HCT116 (cell line): ENCODE data around the gene EVA1A. TPM values are rescaled to one million over a fixed set of nuclear protein-coding genes. Genes with fewer than 3 reads are reported as not detected.

Experiments
- ATAC-seq: fragments of 200-7000 bp; cut with Tn5 transposase; 2 replicates; pipeline ENCODE4 v1.9.1; 2020; ENCODE audit warnings: mild to moderate bottlenecking, moderate library complexity
- BruUV-seq: library from RNA; stranded (reverse); fragments of 400-500 nt; replicated peaks from 2 replicates; lab custom pipeline; 2021; lab: Mats Ljungman, UMichigan
- CTCF ChIA-PET: fragments of 300-600 bp; sonication (Branson Sonifier 250); formaldehyde crosslinking; loops from one replicate; lab custom pipeline; 2021; ENCODE audit warnings: antibody characterized with exemption; lab: Charles Lee
- POLR2A ChIA-PET: fragments of 300-600, 350-600 bp; sonication (Branson Sonifier 250); formaldehyde crosslinking; loops from one replicate; lab custom pipeline; 2021; ENCODE audit warnings: antibody characterized with exemption; lab: Charles Lee
- RAD21 ChIA-PET, 2 experiments: fragments of 300-600 bp; sonication (Branson Sonifier 250); formaldehyde crosslinking; loops; one replicate each; lab custom pipeline; 2023; ENCODE audit warnings: low total read pairs in 2 of 2; ENCODE audit not compliant: uncharacterized antibody in 2 of 2, unreplicated experiment in 2 of 2, low non-redundant PET in 1 of 2; lab: Charles Lee
- DNase-seq: peaks from one replicate; pipeline ENCODE4 v3.0.0-alpha.2; 2010; ENCODE audit warnings: low read depth, low spot score
- H2AFZ ChIP-seq: fragments of 200-600 bp; shearing (Covaris generic), sonication (generic); 2 replicates; pipeline ENCODE4 v1.6.1; 2017; ENCODE audit warnings: low read depth, mixed run types, mixed read lengths, antibody characterized with exemption, low read length; ENCODE audit not compliant: poor library complexity, severe bottlenecking
- H3K27ac ChIP-seq: 2 replicates; pipeline ENCODE4 v1.5.1; 2012; ENCODE audit warnings: low read depth, low read length
- H3K27me3 ChIP-seq: fragments of 200-600 bp; sonication (generic); 2 replicates; pipeline ENCODE4 v1.6.1; 2016; ENCODE audit warnings: mixed run types, low read length, mixed read lengths; ENCODE audit not compliant: insufficient read depth
- H3K36me3 ChIP-seq, 2 experiments: fragments of 200-500 bp in 1 of 2; fragments of 200-600 bp in 1 of 2; sonication (Bioruptor generic) in 1 of 2; sonication (generic) in 1 of 2; 2 replicates each; pipeline versions ENCODE4 v1.5.1 to v1.6.1; 2014 to 2016; ENCODE audit warnings: low read length in 2 of 2, inconsistent platforms in 1 of 2, mixed read lengths in 1 of 2, mixed run types in 1 of 2; ENCODE audit not compliant: insufficient read depth in 2 of 2, control insufficient read depth in 1 of 2
- H3K4me1 ChIP-seq, 2 experiments: fragments of 200-600 bp in 1 of 2; sonication (generic) in 1 of 2; 2 replicates each; pipeline versions ENCODE4 v1.5.1 to v1.6.1; 2012 to 2017; ENCODE audit warnings: low read length in 2 of 2, inconsistent platforms in 1 of 2, mild to moderate bottlenecking in 1 of 2, mixed read lengths in 1 of 2, mixed run types in 1 of 2, moderate library complexity in 1 of 2; ENCODE audit not compliant: insufficient read depth in 2 of 2, control insufficient read depth in 1 of 2
- H3K4me2 ChIP-seq: fragments of 200-600 bp; sonication (generic); 2 replicates; pipeline ENCODE4 v1.6.1; 2017; ENCODE audit warnings: mixed run types, low read length, mixed read lengths
- H3K4me3 ChIP-seq, 2 experiments: fragments of 200-600 bp in 1 of 2; sonication (generic) in 1 of 2; replicated peaks in 1 of 2; 2 replicates each; pipeline ENCODE4 v1.5.1; 2011 to 2016; ENCODE audit warnings: low read length in 2 of 2, control low read depth in 1 of 2, low read depth in 1 of 2, mild to moderate bottlenecking in 1 of 2, mixed read lengths in 1 of 2, mixed run types in 1 of 2
- H3K79me2 ChIP-seq: fragments of 200-600 bp; sonication (generic); 2 replicates; pipeline ENCODE4 v1.6.1; 2017; ENCODE audit warnings: mild to moderate bottlenecking, mixed run types, low read length, moderate library complexity, mixed read lengths; ENCODE audit not compliant: insufficient read depth
- H3K9ac ChIP-seq: fragments of 200-600 bp; sonication (generic); 2 replicates; pipeline ENCODE4 v1.6.1; 2016; ENCODE audit warnings: low read length, mixed read lengths
- H3K9me2 ChIP-seq: fragments of 200-600 bp; sonication (generic), shearing (Covaris generic); 2 replicates; pipeline ENCODE4 v1.6.1; 2017; ENCODE audit warnings: mixed run types, mild to moderate bottlenecking, moderate library complexity; ENCODE audit not compliant: insufficient read depth
- H3K9me3 ChIP-seq, 2 experiments: fragments of 200-500 bp in 1 of 2; fragments of 200-600 bp in 1 of 2; sonication (Bioruptor generic) in 1 of 2; sonication (generic) in 1 of 2; 2 replicates each; pipeline ENCODE4 v1.6.1; 2014 to 2017; ENCODE audit warnings: low read length in 2 of 2, mixed read lengths in 2 of 2, inconsistent platforms in 1 of 2, low read depth in 1 of 2, mild to moderate bottlenecking in 1 of 2, mixed run types in 1 of 2, moderate library complexity in 1 of 2; ENCODE audit not compliant: control insufficient read depth in 1 of 2, insufficient read depth in 1 of 2
- H4K20me1 ChIP-seq: fragments of 200-600 bp; sonication (generic), shearing (Covaris generic); 2 replicates; pipeline ENCODE4 v1.6.1; 2017; ENCODE audit warnings: mixed run types, mild to moderate bottlenecking, moderate library complexity; ENCODE audit not compliant: insufficient read depth
- ATF3 ChIP-seq: IDR thresholded peaks from 2 replicates; pipeline ENCODE4 v1.6.1; 2012
- CBX3 ChIP-seq: IDR thresholded peaks from 2 replicates; pipeline ENCODE4 v1.6.1; 2012; ENCODE audit warnings: low read depth
- CEBPB ChIP-seq: IDR thresholded peaks from 2 replicates; pipeline ENCODE4 v1.6.1; 2012; ENCODE audit warnings: low read depth
- EGR1 ChIP-seq: IDR thresholded peaks from 2 replicates; pipeline ENCODE4 v1.6.1; 2012; ENCODE audit warnings: low read depth
- ELF1 ChIP-seq: IDR thresholded peaks from 2 replicates; pipeline ENCODE4 v1.6.1; 2012; ENCODE audit warnings: low read depth, borderline replicate concordance
- EZH2phosphoT487 ChIP-seq: fragments of 200-600 bp; IDR thresholded peaks from 2 replicates; pipeline ENCODE4 v1.6.1; 2018; ENCODE audit warnings: antibody characterized with exemption, borderline replicate concordance
- FOSL1 ChIP-seq: IDR thresholded peaks from 2 replicates; pipeline ENCODE4 v1.6.1; 2012; ENCODE audit warnings: low read depth
- MAX ChIP-seq: IDR thresholded peaks from 2 replicates; pipeline ENCODE4 v1.6.1; 2012
- POLR2A ChIP-seq: IDR thresholded peaks from 2 replicates; pipeline ENCODE4 v1.7.0; 2011; ENCODE audit warnings: borderline replicate concordance; ENCODE audit not compliant: insufficient read depth, insufficient read length; ENCODE audit errors: extremely low read depth
- RAD21 ChIP-seq: IDR thresholded peaks from 2 replicates; pipeline ENCODE4 v1.6.1; 2012; ENCODE audit warnings: low read depth, mild to moderate bottlenecking
- REST ChIP-seq: IDR thresholded peaks from 2 replicates; pipeline ENCODE4 v1.6.1; 2012; ENCODE audit warnings: low read depth
- SP1 ChIP-seq: IDR thresholded peaks from 2 replicates; pipeline ENCODE4 v1.6.1; 2012; ENCODE audit warnings: low read depth
- YY1 ChIP-seq: IDR thresholded peaks from 2 replicates; pipeline ENCODE4 v1.6.1; 2011; ENCODE audit warnings: low read length, low read depth, moderate library complexity, mild to moderate bottlenecking; ENCODE audit not compliant: insufficient replicate concordance; ENCODE audit errors: extremely low read depth
- ZBTB33 ChIP-seq: IDR thresholded peaks from 2 replicates; pipeline ENCODE4 v1.6.1; 2011; ENCODE audit warnings: mild to moderate bottlenecking, low read length, moderate library complexity; ENCODE audit not compliant: insufficient replicate concordance; ENCODE audit errors: extremely low read depth
- ZFX ChIP-seq: fragments of 450-650 bp; IDR thresholded peaks from 2 replicates; pipeline ENCODE4 v1.6.1; 2017
- ZNF274 ChIP-seq: fragments of 200-500 bp; sonication (Bioruptor generic); IDR thresholded peaks from 2 replicates; pipeline ENCODE4 v1.6.1; 2014; ENCODE audit warnings: mild to moderate bottlenecking, low read depth, low read length, inconsistent platforms
- intact Hi-C: fragments of 100-400 bp; cut with micrococcal nuclease; formaldehyde crosslinking; loops from 2 replicates; pipeline ENCODE4 v1.10.0; 2022
- total RNA-seq: library from RNA; stranded (reverse); gene quantifications from one replicate; pipeline ENCODE4 v1.2.1, GENCODE V29; 2021; ENCODE audit not compliant: unreplicated experiment

The EVA1A gene
- total RNA-seq, 1 experiment from 2014 or later, result 2.8 TPM

GRCh38 chr2:75568174-75568573, 7.4 kb upstream of the EVA1A start (continued):
- TF ChIP-seq REST, result no peak
- no peak for TF ChIP-seq ELF1
- no peak for TF ChIP-seq SP1
- TF ChIP-seq ZNF274, result no peak
- TF ChIP-seq ZFX, result no peak
- TF ChIP-seq, all 23 proteins: peak for 0

- no TSS peak for BruUV-seq
- no peak overlapping the region for H3K4me2 ChIP-seq
- no peaks in the 10 kb centered on the region for H4K20me1 ChIP-seq
- ChIA-PET RAD21 (no interaction called here), POLR2A (no interaction called here), CTCF (interaction anchor here (2.0 kb wide), 1 partner anchor 9 kb away, joined by 5 read pairs; no protein-coding TSS in a partner anchor)
- DNase-seq, result no peak
- no peaks in the 10 kb centered on the region for H3K9me3 ChIP-seq
- H3K79me2 ChIP-seq, result no peaks in the 10 kb centered on the region
- no peak for ATAC-seq
- H2AFZ ChIP-seq, result no peak overlapping the region
- H3K27ac ChIP-seq, result no peak overlapping the region
- intact Hi-C loops, result no loop called here
- H3K9me2 ChIP-seq, result no peaks in the 10 kb centered on the region
- peaks cover 4 to 6% of the 10 kb centered on the region in 2 experiments; a peak in 2 of 4 replicates for H3K4me1 ChIP-seq
- no peaks in the 10 kb centered on the region for H3K36me3 ChIP-seq
- peaks cover 13% of the 10 kb centered on the region for H3K27me3 ChIP-seq
- H3K9ac ChIP-seq, result no peak overlapping the region
- no peak overlapping the region for H3K4me3 ChIP-seq
- TF ChIP-seq MAX, result no peak
- no peak for TF ChIP-seq RAD21
- no peak for TF ChIP-seq POLR2A
- TF ChIP-seq EGR1, result no peak
- TF ChIP-seq ATF3, result no peak
- no peak for TF ChIP-seq CEBPB
- TF ChIP-seq ZNF274, result no peak
- TF ChIP-seq FOSL1, result no peak
- no peak for TF ChIP-seq CBX3
- no peak for TF ChIP-seq ZBTB33
- no peak for TF ChIP-seq YY1
- no peak for TF ChIP-seq EZH2phosphoT487
Measured at GRCh38 chr2:75565472-75566462, 5.0 kb upstream of the EVA1A start.
